Measurements from ENCODE around the gene KLF6.

The KLF6 gene

DNA sequence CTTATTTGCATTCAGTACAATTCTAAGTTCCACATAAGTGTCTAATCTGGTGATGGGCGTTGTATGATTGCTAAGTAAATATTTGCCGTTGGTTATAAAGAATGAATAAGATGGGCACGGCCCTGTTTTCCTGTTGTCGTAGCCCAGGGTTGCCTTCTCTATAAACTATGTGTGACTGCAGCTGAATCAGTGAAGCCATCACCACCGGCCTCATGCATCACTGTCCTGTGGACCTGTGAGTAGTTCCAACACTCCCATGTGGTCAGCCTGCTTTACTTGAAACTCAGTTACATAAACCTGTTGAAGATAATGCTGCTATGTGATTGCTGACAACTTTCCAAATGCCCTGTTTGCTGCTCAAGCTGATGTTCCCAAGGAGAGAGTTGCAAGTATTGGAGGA lies 21.6 kb upstream of the KLF6 start:
- no peak overlapping the region for H3K27ac ChIP-seq
- H3K4me3 ChIP-seq, result no peak overlapping the region
- no peak for DNase-seq (ENCODE audit: low read depth, low spot score)
- no peak overlapping the region for H3K9ac ChIP-seq (ENCODE audit: insufficient read length)
- H3K36me3 ChIP-seq (ENCODE audit: insufficient read depth, low read length), result no peaks in the 10 kb centered on the region
- H3K9me3 ChIP-seq (ENCODE audit: low read depth, low read length), result no peaks in the 10 kb centered on the region
- no peak for TF ChIP-seq POLR2AphosphoS5 (IDR thresholded peaks at IDR 0.05; ENCODE audit: borderline replicate concordance, low read depth, low read length)

DNA sequence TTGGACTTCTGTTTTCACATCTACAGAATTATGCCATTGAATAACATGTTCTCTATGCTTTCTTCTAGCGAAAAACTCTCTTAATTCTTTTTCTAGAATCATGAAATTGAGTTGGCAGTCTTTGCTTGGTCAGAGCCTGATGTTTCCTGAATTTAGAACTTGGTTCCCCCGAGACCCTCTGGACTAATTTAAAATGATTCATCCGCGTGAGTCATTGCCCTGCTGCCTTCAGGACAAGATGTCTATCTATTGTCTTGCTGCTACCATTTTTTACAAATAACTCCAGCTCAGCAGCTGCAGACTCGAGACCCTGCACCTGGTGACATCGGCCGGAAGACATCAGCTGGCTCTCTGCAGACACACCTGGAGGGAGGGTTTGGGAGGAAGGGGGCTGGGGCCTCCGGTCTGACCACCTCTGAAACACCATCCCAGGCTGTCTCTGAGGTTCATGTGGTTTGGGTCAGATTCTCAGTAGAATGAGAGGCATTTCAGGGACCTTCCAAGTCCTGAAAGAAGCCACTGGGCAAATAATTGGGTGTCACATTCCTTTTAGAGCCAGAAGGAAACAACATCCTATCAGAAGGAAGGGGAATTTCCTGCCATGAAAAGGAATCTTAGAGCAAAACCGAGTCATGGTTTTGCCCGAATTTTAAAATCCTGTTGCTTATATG lies 20.9 kb upstream of the KLF6 start:
- Histone ChIP-seq H3K27ac (no peak overlapping the region), H3K4me3 (no peak overlapping the region), H3K9me3 (ENCODE audit: low read depth, low read length) (no peaks in the 10 kb centered on the region), H3K36me3 (ENCODE audit: insufficient read depth, low read length) (no peaks in the 10 kb centered on the region), H3K9ac (ENCODE audit: insufficient read length) (no peak overlapping the region)
- no peak for DNase-seq (ENCODE audit: low read depth, low spot score)
- no peak for TF ChIP-seq EZH2 (IDR thresholded peaks at IDR 0.05)
- no peak for TF ChIP-seq POLR2AphosphoS5 (IDR thresholded peaks at IDR 0.05; ENCODE audit: borderline replicate concordance, low read depth, low read length)
- no peak for TF ChIP-seq FOXP2 (optimal IDR thresholded peaks at IDR 0.05; ENCODE audit: control extremely low read depth, extremely low read length, insufficient read depth)

DNA sequence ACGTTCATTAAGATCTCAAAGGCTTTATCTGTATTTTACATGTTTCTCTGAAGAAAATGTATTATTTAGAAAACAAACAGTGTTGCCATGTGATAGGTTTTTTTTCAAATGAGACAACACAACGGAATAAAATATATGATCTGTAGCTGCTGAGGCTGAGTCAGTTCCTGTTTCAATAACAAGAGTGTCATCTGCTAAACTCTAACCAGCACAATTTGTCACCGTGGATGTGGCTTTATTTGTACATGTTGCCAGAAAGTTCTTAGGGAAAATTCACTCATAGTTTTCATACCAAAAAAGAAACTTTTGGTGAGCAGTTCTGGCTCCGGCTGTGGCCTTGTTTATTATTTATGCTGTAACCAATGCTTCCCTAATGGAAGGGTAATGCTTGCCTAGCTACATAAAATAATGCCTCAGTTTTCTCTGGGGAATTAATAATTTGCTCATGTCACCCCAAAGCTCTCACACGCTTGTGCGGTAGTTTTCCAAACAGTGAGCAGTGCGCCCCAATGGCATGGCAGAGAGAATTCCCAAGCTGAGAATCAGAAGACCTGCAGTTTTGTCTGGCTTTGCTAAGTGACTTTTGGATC lies 20.3 kb upstream of the KLF6 start:
- Histone ChIP-seq H3K9ac (ENCODE audit: insufficient read length) (peak overlapping the region; percentile 32), H3K27ac (no peak overlapping the region), H3K36me3 (ENCODE audit: insufficient read depth, low read length) (no peaks in the 10 kb centered on the region), H3K4me3 (no peak overlapping the region), H3K9me3 (ENCODE audit: low read depth, low read length) (no peaks in the 10 kb centered on the region)
- no peak for TF ChIP-seq POLR2AphosphoS5 (IDR thresholded peaks at IDR 0.05; ENCODE audit: borderline replicate concordance, low read depth, low read length)
- no peak for TF ChIP-seq EZH2 (IDR thresholded peaks at IDR 0.05)
- no peak for TF ChIP-seq FOXP2 (optimal IDR thresholded peaks at IDR 0.05; ENCODE audit: control extremely low read depth, extremely low read length, insufficient read depth)
- DNase-seq (ENCODE audit: low read depth, low spot score), result no peak

DNA sequence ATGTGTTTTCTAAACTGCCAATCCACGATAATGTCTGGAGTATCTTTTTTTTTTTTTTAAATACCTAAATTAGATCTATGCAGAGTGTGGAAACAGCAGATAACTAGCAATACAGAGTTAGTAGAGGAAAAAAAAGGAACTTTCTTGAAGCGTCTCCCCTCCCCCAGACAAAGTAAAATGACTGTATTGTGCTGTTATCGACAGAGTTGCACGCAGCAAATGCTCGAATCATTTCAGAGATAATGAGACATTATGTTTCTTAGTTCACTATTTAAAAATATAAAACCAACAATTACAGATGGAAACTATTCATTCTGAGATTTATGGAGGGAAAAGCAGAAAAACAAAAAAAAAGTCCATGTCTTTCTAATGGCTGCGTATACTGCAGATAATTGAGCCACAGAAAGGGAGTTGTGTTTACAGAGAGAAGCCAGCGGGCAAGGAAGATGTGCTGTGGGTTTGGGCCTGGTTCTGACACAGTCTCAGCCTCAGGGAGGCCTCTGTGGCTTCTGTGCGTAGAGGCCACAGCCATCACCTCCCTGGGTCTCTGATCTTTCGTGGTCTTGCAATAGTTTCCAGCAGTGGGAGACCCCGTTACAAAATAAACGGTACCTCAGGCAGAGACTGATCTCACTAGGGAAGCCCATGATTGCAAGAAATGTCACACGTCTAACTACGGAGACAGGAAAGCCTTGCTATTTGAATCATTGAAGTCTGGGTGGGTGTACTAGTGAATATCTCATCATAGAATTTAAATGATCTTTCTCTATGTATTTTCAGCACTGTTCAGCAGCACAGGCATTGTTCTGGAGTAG lies 19.1 kb upstream of the KLF6 start:
- Histone ChIP-seq H3K9ac (ENCODE audit: insufficient read length) (peak overlapping the region; percentile 10), H3K9me3 (ENCODE audit: low read depth, low read length) (no peaks in the 10 kb centered on the region), H3K27ac (peak overlapping the region; percentile 46; the same call in 1 of the 2 replicates), H3K4me3 (no peak overlapping the region), H3K36me3 (ENCODE audit: insufficient read depth, low read length) (no peaks in the 10 kb centered on the region)
- TF ChIP-seq EZH2 (IDR thresholded peaks at IDR 0.05) (no peak), FOXP2 (optimal IDR thresholded peaks at IDR 0.05; ENCODE audit: control extremely low read depth, extremely low read length, insufficient read depth) (no peak), POLR2AphosphoS5 (IDR thresholded peaks at IDR 0.05; ENCODE audit: borderline replicate concordance, low read depth, low read length) (no peak)
- DNase-seq (ENCODE audit: low read depth, low spot score), result no peak

DNA sequence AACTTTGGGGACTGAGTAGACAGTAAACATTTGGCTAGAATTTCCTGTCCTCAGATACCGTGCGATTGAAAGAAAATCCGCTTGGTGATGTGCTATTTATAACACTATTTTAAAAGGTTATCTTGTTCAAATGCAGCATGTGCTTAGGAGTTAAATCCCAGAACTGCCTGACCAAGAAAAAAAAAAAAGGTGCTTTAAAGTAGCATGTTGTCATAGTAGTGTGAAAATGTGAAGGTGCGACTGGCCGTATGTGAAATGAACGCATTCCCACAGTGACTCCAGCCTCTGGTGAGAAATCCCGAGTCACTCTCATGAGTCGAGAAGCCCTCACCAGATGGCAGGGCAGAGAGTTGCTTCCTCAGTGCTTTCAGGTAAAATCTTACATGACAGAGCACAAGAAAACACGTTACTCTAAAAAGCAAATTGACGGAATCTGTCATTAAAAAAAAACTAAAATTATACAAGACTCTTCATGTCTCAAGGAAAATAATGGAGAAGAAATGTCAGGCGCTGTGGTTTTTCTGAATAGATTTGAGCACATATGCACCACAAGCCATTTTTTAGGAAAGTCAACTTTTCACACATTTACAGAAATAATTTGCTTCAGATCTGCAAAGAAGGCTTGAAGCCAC lies 18.4 kb upstream of the KLF6 start:
- Histone ChIP-seq H3K9me3 (ENCODE audit: low read depth, low read length) (no peaks in the 10 kb centered on the region), H3K27ac (0 out of 2 replicates have a peak overlapping the region, but pooled peaks have one; percentile 46), H3K36me3 (ENCODE audit: insufficient read depth, low read length) (no peaks in the 10 kb centered on the region), H3K4me3 (no peak overlapping the region), H3K9ac (ENCODE audit: insufficient read length) (no peak overlapping the region)
- TF ChIP-seq POLR2AphosphoS5 (IDR thresholded peaks at IDR 0.05; ENCODE audit: borderline replicate concordance, low read depth, low read length), result no peak
- no peak for TF ChIP-seq EZH2 (IDR thresholded peaks at IDR 0.05)
- no peak for TF ChIP-seq FOXP2 (optimal IDR thresholded peaks at IDR 0.05; ENCODE audit: control extremely low read depth, extremely low read length, insufficient read depth)
- DNase-seq (ENCODE audit: low read depth, low spot score), result no peak

DNA sequence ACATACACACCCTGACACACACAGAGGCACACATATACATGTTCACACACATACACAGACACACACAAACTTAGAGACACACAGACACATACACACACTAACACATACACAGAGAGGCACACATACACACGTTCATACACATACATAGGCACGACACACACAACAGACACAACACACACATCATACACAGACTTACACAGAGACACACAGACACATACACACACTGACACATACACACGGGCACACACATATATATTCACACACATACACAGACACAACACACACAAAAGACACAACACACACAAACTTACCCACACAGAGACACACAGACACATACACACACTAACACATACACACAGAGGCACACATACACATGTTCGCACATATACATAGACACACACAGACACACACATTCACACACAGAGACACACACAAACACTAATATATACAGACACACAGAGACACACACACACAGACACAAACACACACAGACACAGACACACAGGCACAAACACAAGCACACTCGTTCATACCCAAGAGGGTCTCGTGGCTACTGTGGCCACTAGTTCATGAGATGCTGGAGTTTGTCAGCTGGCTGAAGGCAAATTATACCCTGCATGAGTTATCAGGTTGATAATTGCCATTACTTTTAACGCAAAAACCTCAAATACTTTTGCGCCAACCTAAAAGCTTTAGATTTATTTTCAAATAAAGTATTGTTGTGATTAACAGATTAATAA lies 17.7 kb upstream of the KLF6 start:
- no peak overlapping the region for H3K4me3 ChIP-seq
- no peak overlapping the region for H3K27ac ChIP-seq
- no peaks in the 10 kb centered on the region for H3K36me3 ChIP-seq (ENCODE audit: insufficient read depth, low read length)
- no peak for DNase-seq (ENCODE audit: low read depth, low spot score)
- H3K9ac ChIP-seq (ENCODE audit: insufficient read length), result no peak overlapping the region
- no peak for TF ChIP-seq EZH2 (IDR thresholded peaks at IDR 0.05)
- H3K9me3 ChIP-seq (ENCODE audit: low read depth, low read length), result no peaks in the 10 kb centered on the region

DNA sequence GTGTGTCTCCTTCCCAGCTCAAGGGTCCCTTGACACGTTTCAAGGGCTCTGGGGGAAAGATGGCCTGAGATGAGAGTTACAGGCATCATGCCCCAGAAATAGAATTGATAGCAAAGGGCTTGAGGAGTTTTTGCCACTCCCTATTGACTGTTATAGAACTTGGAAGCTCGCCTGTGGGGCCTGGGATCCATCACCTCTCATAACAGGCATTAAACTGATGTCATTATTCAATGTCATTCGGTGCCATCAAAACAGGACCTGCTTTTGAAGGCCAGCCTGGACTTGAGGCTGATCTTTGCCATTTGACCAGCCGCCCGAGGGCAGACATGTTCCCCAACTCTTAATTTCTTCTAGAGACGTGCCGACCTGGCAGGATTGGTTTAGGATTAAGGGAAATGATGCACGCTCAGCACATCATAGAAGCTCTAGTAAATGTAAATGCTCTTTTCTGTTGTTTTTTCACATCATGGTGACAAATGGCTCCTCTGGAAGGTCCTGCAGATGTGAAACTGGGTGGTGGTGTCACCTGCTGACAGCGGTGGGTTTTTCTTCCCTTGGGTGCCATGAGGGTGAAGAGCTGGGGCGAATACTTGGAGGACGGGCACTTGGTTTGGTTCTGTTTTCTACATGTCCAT lies 16.7 kb upstream of the KLF6 start:
- Histone ChIP-seq H3K36me3 (ENCODE audit: insufficient read depth, low read length) (no peaks in the 10 kb centered on the region), H3K9me3 (ENCODE audit: low read depth, low read length) (no peaks in the 10 kb centered on the region), H3K9ac (ENCODE audit: insufficient read length) (no peak overlapping the region), H3K27ac (no peak overlapping the region), H3K4me3 (no peak overlapping the region)
- DNase-seq (ENCODE audit: low read depth, low spot score), result no peak
- TF ChIP-seq POLR2AphosphoS5 (IDR thresholded peaks at IDR 0.05; ENCODE audit: borderline replicate concordance, low read depth, low read length) (no peak), FOXP2 (optimal IDR thresholded peaks at IDR 0.05; ENCODE audit: control extremely low read depth, extremely low read length, insufficient read depth) (no peak), EZH2 (IDR thresholded peaks at IDR 0.05) (no peak)

Measured in SK-N-MC (cell line).